ENCODE measurements around the gene CHTOP.

- TF ChIP-seq, protein P1, sequence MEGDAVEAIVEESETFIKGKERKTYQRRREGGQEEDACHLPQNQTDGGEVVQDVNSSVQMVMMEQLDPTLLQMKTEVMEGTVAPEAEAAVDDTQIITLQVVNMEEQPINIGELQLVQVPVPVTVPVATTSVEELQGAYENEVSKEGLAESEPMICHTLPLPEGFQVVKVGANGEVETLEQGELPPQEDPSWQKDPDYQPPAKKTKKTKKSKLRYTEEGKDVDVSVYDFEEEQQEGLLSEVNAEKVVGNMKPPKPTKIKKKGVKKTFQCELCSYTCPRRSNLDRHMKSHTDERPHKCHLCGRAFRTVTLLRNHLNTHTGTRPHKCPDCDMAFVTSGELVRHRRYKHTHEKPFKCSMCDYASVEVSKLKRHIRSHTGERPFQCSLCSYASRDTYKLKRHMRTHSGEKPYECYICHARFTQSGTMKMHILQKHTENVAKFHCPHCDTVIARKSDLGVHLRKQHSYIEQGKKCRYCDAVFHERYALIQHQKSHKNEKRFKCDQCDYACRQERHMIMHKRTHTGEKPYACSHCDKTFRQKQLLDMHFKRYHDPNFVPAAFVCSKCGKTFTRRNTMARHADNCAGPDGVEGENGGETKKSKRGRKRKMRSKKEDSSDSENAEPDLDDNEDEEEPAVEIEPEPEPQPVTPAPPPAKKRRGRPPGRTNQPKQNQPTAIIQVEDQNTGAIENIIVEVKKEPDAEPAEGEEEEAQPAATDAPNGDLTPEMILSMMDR (IDR thresholded peaks at IDR 0.05; ENCODE audit: low read depth, low read length, poor library complexity, severe bottlenecking), result no peak
- TF ChIP-seq EZH2phosphoT487 (IDR thresholded peaks at IDR 0.05; ENCODE audit: borderline replicate concordance, low read length), result no peak
Measured at GRCh38 chr1:153607381-153607780, 26.5 kb upstream of the CHTOP start.

All from DOHH2 (cell line).